OCI-LY1 (cell line): ENCODE measurements around the gene FGF10.

Experiments used
- H2AFZ ChIP-seq: fragments of 200-600 bp; sonication (generic), shearing (Covaris generic); 2 replicates; pipeline ENCODE4 v1.6.0; 2014; ENCODE audit warnings: antibody characterized with exemption, mild to moderate bottlenecking, low read length
- H3F3A ChIP-seq: fragments of 200-600 bp; sonication (generic), shearing (Covaris generic); 2 replicates; pipeline ENCODE4 v1.6.0; 2014; ENCODE audit warnings: mild to moderate bottlenecking, antibody characterized with exemption, low read length, moderate library complexity; ENCODE audit not compliant: insufficient read depth
- H3K27ac ChIP-seq: fragments of 200-600 bp; sonication (generic); 2 replicates; pipeline ENCODE4 v1.5.1; 2014; ENCODE audit warnings: low read length, mixed run types, mild to moderate bottlenecking, low read depth; ENCODE audit not compliant: poor library complexity, severe bottlenecking
- H3K27me3 ChIP-seq: fragments of 200-600 bp; sonication (generic); 2 replicates; pipeline ENCODE4 v1.6.0; 2014; ENCODE audit warnings: antibody characterized with exemption, mild to moderate bottlenecking, low read length, moderate library complexity; ENCODE audit not compliant: insufficient read depth
- H3K36me3 ChIP-seq: fragments of 200-600 bp; sonication (generic); 2 replicates; pipeline ENCODE4 v1.6.1; 2014; ENCODE audit warnings: mild to moderate bottlenecking, antibody characterized with exemption, low read length, moderate library complexity, mixed read lengths; ENCODE audit not compliant: insufficient read depth
- H3K4me1 ChIP-seq: fragments of 200-600 bp; sonication (generic); 2 replicates; pipeline ENCODE4 v1.5.1; 2014; ENCODE audit warnings: mild to moderate bottlenecking, low read length, moderate library complexity; ENCODE audit not compliant: insufficient read depth, severe bottlenecking
- H3K4me2 ChIP-seq: fragments of 200-600 bp; sonication (generic), shearing (Covaris generic); 2 replicates; pipeline ENCODE4 v1.6.1; 2014; ENCODE audit warnings: low read length
- H3K4me3 ChIP-seq: fragments of 200-600 bp; sonication (generic); 2 replicates; pipeline ENCODE4 v1.5.1; 2014; ENCODE audit warnings: low read length, low read depth, mild to moderate bottlenecking, mixed read lengths; ENCODE audit not compliant: poor library complexity, severe bottlenecking
- H3K79me2 ChIP-seq: fragments of 200-600 bp; shearing (Covaris generic); 2 replicates; pipeline ENCODE4 v1.6.1; 2016; ENCODE audit warnings: mixed run types, low read length, mixed read lengths; ENCODE audit not compliant: insufficient read depth
- H3K9ac ChIP-seq: fragments of 200-600 bp; sonication (generic), shearing (Covaris generic); 2 replicates; pipeline ENCODE4 v1.6.1; 2014; ENCODE audit warnings: mild to moderate bottlenecking, low read length, mixed read lengths
- H3K9me2 ChIP-seq: fragments of 200-600 bp; sonication (generic), shearing (Covaris generic); 2 replicates; pipeline ENCODE4 v1.6.1; 2014; ENCODE audit warnings: low read depth, mild to moderate bottlenecking, low read length, mixed read lengths
- H3K9me3 ChIP-seq: fragments of 200-600 bp; shearing (Covaris generic); 2 replicates; pipeline ENCODE4 v1.6.1; 2014; ENCODE audit warnings: low read length, mixed read lengths
- H4K20me1 ChIP-seq: fragments of 200-600 bp; sonication (generic), shearing (Covaris generic); 2 replicates; pipeline ENCODE4 v1.6.0; 2016; ENCODE audit warnings: mild to moderate bottlenecking, low read length; ENCODE audit not compliant: insufficient read depth
- EZH2 ChIP-seq: fragments of 200-600 bp; sonication (generic), shearing (Covaris generic); IDR thresholded peaks from 2 replicates; pipeline ENCODE4 v1.8.0; 2017; ENCODE audit warnings: borderline replicate concordance, mixed run types, mild to moderate bottlenecking, antibody characterized with exemption, low read length, moderate library complexity, mixed read lengths
- TF ChIP-seq, protein P1 (sequence below): fragments of 200-600 bp; sonication (generic), shearing (Covaris generic); IDR thresholded peaks from 2 replicates; pipeline ENCODE4 v1.5.1; 2017; ENCODE audit warnings: mild to moderate bottlenecking, antibody characterized with exemption, low read length, moderate library complexity, mixed read lengths

Gene FGF10

DNA sequence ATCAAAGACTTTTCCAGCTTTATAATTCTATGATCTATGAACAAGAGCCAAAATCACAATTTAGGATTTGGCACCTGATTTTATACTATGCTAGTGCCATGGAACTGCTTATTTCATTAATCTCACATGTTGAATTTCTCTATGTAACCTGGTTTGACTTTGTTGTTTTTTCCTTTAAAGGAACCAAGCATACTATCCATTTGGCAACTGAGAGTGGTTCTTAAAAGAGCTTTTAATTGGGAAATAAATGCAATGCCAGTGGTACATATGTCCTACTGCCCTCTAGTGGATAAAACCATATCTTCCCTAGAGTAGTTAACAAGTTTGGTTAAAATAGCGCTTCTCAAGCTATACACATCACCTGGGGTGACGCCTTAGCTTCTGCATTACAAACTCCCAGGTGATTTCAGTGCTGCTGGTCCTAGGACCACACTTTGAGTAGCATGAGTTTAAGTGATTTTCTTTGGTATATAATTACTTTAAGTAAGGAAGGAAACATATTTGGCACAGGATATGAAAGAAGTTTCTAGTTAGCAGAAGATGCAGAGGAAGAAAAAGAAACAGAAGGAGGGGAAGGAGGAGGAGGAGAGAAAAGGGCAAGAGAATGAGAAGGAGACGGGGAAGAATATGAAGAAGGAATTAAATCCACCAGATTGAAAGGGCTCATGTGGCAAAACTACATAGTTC lies 56.8 kb downstream of the FGF10 start:
- Histone ChIP-seq H3K27me3 (no peaks in the 10 kb centered on the region), H3K4me3 (no peak overlapping the region)
- TF ChIP-seq EZH2: no peak
- TF ChIP-seq, protein P1, sequence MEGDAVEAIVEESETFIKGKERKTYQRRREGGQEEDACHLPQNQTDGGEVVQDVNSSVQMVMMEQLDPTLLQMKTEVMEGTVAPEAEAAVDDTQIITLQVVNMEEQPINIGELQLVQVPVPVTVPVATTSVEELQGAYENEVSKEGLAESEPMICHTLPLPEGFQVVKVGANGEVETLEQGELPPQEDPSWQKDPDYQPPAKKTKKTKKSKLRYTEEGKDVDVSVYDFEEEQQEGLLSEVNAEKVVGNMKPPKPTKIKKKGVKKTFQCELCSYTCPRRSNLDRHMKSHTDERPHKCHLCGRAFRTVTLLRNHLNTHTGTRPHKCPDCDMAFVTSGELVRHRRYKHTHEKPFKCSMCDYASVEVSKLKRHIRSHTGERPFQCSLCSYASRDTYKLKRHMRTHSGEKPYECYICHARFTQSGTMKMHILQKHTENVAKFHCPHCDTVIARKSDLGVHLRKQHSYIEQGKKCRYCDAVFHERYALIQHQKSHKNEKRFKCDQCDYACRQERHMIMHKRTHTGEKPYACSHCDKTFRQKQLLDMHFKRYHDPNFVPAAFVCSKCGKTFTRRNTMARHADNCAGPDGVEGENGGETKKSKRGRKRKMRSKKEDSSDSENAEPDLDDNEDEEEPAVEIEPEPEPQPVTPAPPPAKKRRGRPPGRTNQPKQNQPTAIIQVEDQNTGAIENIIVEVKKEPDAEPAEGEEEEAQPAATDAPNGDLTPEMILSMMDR: peak; percentile 69

DNA sequence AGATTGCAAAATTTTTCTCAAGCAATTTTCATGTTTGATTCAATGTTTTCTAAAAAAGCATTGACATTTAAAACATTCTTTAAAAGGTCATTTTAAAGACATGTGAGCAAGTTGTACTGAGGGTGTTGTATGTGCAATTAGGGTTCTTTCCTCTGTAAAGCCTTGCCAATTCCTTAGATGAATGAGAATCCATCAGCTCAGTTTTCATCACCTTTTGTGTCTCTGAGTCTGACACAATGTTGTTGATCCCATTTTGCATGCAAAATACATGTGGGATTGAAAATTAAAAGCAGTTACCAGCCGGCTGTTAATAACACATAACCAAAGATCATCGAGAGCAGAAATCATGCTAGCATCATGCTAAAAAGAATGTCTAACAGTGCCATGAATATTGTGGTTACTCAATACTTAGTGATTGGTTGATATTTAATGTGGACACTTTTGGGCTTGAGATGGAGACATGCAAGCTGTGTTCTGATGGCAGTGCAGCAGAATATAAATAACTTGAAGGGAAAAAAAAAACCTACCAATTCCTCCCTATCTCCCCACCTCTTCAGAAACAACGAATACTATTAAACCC lies 57.7 kb downstream of the FGF10 start:
- Histone ChIP-seq H3K27ac (no peak overlapping the region), H2AFZ (no peak overlapping the region), H3K9me3 (no peaks in the 10 kb centered on the region), H4K20me1 (no peaks in the 10 kb centered on the region), H3K79me2 (no peaks in the 10 kb centered on the region), H3F3A (no peaks in the 10 kb centered on the region), H3K9me2 (no peaks in the 10 kb centered on the region), H3K4me1 (no peaks in the 10 kb centered on the region), H3K4me3 (no peak overlapping the region), H3K4me2 (no peak overlapping the region), H3K27me3 (no peaks in the 10 kb centered on the region), H3K36me3 (no peaks in the 10 kb centered on the region), H3K9ac (no peak overlapping the region)
- TF ChIP-seq, protein P1: no peak
- TF ChIP-seq EZH2: no peak

More for the DNA sequence above, 56.8 kb downstream of the FGF10 start:
- Histone ChIP-seq H3K4me1 (no peaks in the 10 kb centered on the region), H3K4me2 (no peak overlapping the region), H2AFZ (no peak overlapping the region), H3K79me2 (no peaks in the 10 kb centered on the region), H3K9me3 (no peaks in the 10 kb centered on the region), H4K20me1 (no peaks in the 10 kb centered on the region), H3K9ac (no peak overlapping the region), H3K27ac (no peak overlapping the region), H3K9me2 (no peaks in the 10 kb centered on the region), H3K36me3 (no peaks in the 10 kb centered on the region), H3F3A (no peaks in the 10 kb centered on the region)

DNA sequence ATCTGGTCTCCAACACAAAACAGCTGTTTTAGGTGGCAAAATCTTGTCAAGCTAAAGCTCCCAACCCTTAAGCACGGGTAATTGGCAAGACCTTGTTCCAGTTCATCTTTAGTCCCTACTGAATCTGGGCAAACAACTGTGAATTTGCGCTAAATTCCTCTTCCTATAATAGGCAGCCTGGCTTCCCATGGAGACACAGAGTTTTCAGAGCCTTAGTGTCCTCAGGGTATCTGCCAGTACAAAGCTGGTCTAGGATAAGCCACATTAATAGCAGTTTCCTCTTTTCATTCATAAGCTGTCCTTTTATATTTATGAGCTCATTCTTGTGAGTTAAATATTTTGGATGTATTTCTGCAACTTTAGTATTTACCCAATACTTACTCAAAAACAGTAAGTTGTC lies 59.5 kb downstream of the FGF10 start:
- no peaks in the 10 kb centered on the region for H3K4me1 ChIP-seq
- no peak overlapping the region for H3K27ac ChIP-seq
- no peak overlapping the region for H2AFZ ChIP-seq
- H3F3A ChIP-seq: no peaks in the 10 kb centered on the region
- no peaks in the 10 kb centered on the region for H3K9me2 ChIP-seq
- no peaks in the 10 kb centered on the region for H4K20me1 ChIP-seq
- no peaks in the 10 kb centered on the region for H3K36me3 ChIP-seq
- TF ChIP-seq EZH2: no peak
- TF ChIP-seq, protein P1: no peak
- H3K4me3 ChIP-seq: no peak overlapping the region
- no peaks in the 10 kb centered on the region for H3K79me2 ChIP-seq
- H3K4me2 ChIP-seq: no peak overlapping the region
- H3K9me3 ChIP-seq: no peaks in the 10 kb centered on the region
- no peaks in the 10 kb centered on the region for H3K27me3 ChIP-seq
- no peak overlapping the region for H3K9ac ChIP-seq
